AG09309 (cell line): ENCODE results near the gene TNNC2.
"Not testable (repeated sequence)": the region's sequence is repeated elsewhere in the genome, so short reads cannot be mapped to it uniquely, and the experiment has no call there.

Experiments
- DNase-seq: peaks from one replicate; pipeline ENCODE4 v3.0.0-alpha.2; 2010; ENCODE audit warnings: low read depth
- H3K4me3 ChIP-seq: 2 replicates; pipeline ENCODE4 v1.5.1; 2011; ENCODE audit warnings: mild to moderate bottlenecking, low read depth, low read length, moderate library complexity; ENCODE audit not compliant: control insufficient read depth
- CTCF ChIP-seq: IDR thresholded peaks from 2 replicates; pipeline ENCODE4 v1.5.1; 2011; ENCODE audit warnings: mild to moderate bottlenecking, low read depth, low read length, inconsistent platforms; ENCODE audit not compliant: insufficient read depth, control insufficient read depth; ENCODE audit errors: missing control alignments

TNNC2 gene

GRCh38 chr20:45833030-45833882 lies 6.1 kb upstream of the TNNC2 start, which contains the start of gene SNX21:
Gene SNX21 (plus strand): TSS chr20:45833799. CDS start chr20:45833920, 121 bp downstream.
- H3K4me3 ChIP-seq: peak within 1 kb of the TSS; percentile 73
- TF ChIP-seq CTCF: no peak
- DNase-seq: peak; percentile 82

GRCh38 chr20:45832619-45833018 lies 5.5 kb upstream of the TNNC2 start:
- TF ChIP-seq CTCF: no peak
- H3K4me3 ChIP-seq: no peak overlapping the region

GRCh38 chr20:45829673-45830106 lies 2.6 kb upstream of the TNNC2 start:
- DNase-seq, H3K4me3 ChIP-seq: not testable (repeated sequence)

More at GRCh38 chr20:45832619-45833018, 5.5 kb upstream of the TNNC2 start:
- DNase-seq: no peak

GRCh38 chr20:45828589-45828988 lies 1.5 kb upstream of the TNNC2 start:
- no peak overlapping the region for H3K4me3 ChIP-seq
- TF ChIP-seq CTCF: no peak
- no peak for DNase-seq

DNA sequence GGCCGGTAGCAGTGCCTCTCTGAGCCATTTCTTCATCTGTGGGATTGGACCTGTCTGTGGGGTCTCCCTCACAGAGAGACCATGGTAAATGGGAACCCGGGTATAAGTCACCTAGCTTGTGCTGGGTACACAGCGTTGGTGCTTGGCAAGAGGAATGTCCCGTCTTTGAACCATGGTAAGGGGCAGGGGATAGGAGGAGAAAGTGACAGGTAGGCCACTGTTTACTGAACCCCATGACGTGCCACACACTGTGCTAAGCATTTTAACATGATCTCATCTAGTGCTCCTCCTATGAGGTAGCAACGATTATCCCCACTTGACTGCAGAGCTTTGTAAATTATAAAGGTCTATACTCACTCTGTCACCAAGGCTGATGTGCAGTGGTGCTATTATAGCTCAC lies 600 bp upstream of the TNNC2 start:
- no peak for TF ChIP-seq CTCF
- DNase-seq: no peak

DNA sequence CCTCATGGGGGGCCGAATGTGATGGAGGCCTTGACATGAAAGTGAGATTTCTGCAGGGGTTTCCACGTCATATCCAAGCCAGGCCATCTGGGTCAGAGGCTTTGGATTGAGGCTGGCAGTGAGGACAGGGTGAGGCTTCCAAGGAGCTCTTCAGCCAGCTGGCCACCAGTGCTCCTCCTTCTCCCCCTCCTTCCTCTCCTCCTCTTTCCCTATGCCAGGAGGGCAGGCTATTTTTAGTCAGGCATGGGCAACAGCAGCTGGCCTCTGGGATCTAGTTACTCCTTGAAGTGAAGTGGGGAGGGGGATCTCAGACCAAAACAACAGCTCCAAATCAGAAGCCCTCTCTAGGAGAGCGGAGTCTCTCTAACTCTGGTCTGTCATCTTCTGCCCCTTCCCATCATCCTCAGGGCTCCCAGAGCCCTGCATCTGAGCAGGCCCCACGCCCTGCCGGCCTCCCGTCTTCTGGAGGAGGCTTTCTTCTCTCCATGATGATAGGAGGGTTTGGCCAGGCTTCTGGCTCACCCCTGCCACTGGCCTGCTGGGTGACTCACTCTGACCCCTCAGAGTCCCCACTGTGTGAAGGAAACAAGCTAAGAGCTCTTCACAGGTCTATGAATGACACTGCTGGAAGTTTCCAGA lies 612 bp downstream of the TNNC2 start:
- H3K4me3 ChIP-seq: no peak overlapping the region
- no peak for TF ChIP-seq CTCF
- DNase-seq: no peak

More for the DNA sequence above, 600 bp upstream of the TNNC2 start:
- H3K4me3 ChIP-seq: no peak overlapping the region

DNA sequence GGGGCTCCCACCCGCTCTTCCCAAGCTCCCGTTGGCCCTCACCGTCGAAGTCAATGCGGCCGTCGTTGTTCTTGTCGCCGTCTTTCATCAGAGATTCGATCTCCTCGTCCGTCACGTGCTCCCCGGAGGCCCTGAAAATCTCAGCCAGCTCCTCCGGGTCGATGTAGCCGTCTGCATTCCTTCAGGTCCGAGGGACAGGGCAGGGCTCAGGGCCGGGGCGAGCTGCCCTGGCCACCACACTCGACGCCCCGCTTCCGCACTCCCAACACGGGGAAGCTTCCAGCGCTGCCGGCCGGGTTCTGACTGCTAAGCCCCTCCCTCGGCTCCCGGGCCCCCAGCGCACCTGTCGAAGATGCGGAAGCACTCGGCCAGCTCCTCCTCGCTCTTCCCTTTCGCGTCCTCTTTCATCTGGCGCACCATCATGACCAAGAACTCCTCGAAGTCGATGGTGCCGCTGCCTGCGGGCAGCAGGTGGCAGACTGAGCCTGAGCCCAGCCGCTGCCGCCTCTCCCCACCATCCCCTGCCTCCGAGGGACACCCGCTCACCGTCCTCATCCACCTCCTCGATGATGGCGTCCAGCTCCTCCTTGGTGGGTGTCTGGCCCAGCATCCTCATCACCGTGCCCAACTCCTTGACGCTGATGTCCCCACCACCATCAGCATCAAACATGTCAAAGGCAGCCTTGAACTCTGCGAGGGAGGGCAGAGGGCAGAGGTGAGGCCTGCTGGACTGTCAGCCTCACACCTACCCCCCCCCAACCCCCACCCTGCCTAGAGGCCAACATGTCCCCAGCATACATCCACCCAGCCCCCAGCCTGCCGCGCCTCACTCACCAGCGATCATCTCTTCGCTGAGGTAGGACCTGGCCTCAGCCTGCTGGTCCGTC lies 2.9 kb downstream of the TNNC2 start:
- no peak for DNase-seq
- peak overlapping the region; percentile 17 for H3K4me3 ChIP-seq
- peak; percentile 66 for TF ChIP-seq CTCF
